MM.1S (cell line): ENCODE data around the gene DAND5.

Source experiments
- DNase-seq: peaks from one replicate; pipeline ENCODE4 v3.0.0-alpha.2; 2015
- H2AFZ ChIP-seq: fragments of 300-600 bp; sonication (generic); 2 replicates; pipeline ENCODE4 v1.6.0; 2016; ENCODE audit warnings: antibody characterized with exemption, low read length
- H3F3A ChIP-seq: fragments of 300-600 bp; sonication (generic); 2 replicates; pipeline ENCODE4 v1.6.1; 2016; ENCODE audit warnings: mild to moderate bottlenecking, antibody characterized with exemption, low read length, moderate library complexity, mixed read lengths; ENCODE audit not compliant: insufficient read depth
- H3K27ac ChIP-seq: fragments of 300-600 bp; sonication (generic); 2 replicates; pipeline ENCODE4 v1.5.1; 2016; ENCODE audit warnings: mild to moderate bottlenecking, low read length
- H3K27me3 ChIP-seq: fragments of 300-600 bp; sonication (generic); replicated peaks from 2 replicates; pipeline ENCODE4 v1.6.0; 2016; ENCODE audit warnings: low read length; ENCODE audit not compliant: insufficient read depth
- H3K36me3 ChIP-seq: fragments of 300-600 bp; sonication (generic); replicated peaks from 2 replicates; pipeline ENCODE4 v1.6.1; 2016; ENCODE audit warnings: mild to moderate bottlenecking, low read length, mixed read lengths; ENCODE audit not compliant: insufficient read depth
- H3K4me1 ChIP-seq: fragments of 300-600 bp; sonication (generic); 2 replicates; pipeline ENCODE4 v1.6.1; 2016; ENCODE audit warnings: low read length, mixed read lengths
- H3K4me2 ChIP-seq: fragments of 300-600 bp; sonication (generic); 2 replicates; pipeline ENCODE4 v1.6.0; 2016; ENCODE audit warnings: low read depth, low read length
- H3K4me3 ChIP-seq: fragments of 300-600 bp; sonication (generic); 2 replicates; pipeline ENCODE4 v1.5.1; 2016; ENCODE audit warnings: low read length, mixed read lengths
- H3K79me2 ChIP-seq: fragments of 300-600 bp; sonication (generic); 2 replicates; pipeline ENCODE4 v1.6.1; 2016; ENCODE audit warnings: mixed run types, low read length, mixed read lengths
- H3K9ac ChIP-seq: fragments of 300-600 bp; sonication (generic); 2 replicates; pipeline ENCODE4 v1.6.1; 2016; ENCODE audit warnings: low read length, mixed read lengths
- H3K9me2 ChIP-seq: fragments of 300-600 bp; sonication (generic); replicated peaks from 2 replicates; pipeline ENCODE4 v1.6.1; 2016; ENCODE audit warnings: mild to moderate bottlenecking, low read length, mixed read lengths; ENCODE audit not compliant: insufficient read depth
- H3K9me3 ChIP-seq: fragments of 300-600 bp; sonication (generic); replicated peaks from 2 replicates; pipeline ENCODE4 v1.6.1; 2016; ENCODE audit warnings: mild to moderate bottlenecking, low read length, mixed read lengths; ENCODE audit not compliant: insufficient read depth
- H4K20me1 ChIP-seq: fragments of 300-600 bp; sonication (generic); 2 replicates; pipeline ENCODE4 v1.6.1; 2016; ENCODE audit warnings: mild to moderate bottlenecking, low read length, moderate library complexity, mixed read lengths; ENCODE audit not compliant: insufficient read depth
- EZH2 ChIP-seq: fragments of 300-600 bp; sonication (generic); optimal IDR thresholded peaks from 2 replicates; pipeline ENCODE3; 2017; ENCODE audit warnings: low read depth, mild to moderate bottlenecking, antibody characterized with exemption, low read length, mixed read lengths
- EZH2phosphoT487 ChIP-seq: fragments of 300-600 bp; sonication (generic); IDR thresholded peaks from 2 replicates; pipeline ENCODE4 v1.6.1; 2018; ENCODE audit warnings: antibody characterized with exemption, low read length
- TF ChIP-seq, protein P1 (sequence below): fragments of 300-600 bp; sonication (generic); IDR thresholded peaks from 2 replicates; pipeline ENCODE4 v1.5.1; 2016; ENCODE audit warnings: antibody characterized with exemption, low read length, mixed read lengths

Gene DAND5

DNA sequence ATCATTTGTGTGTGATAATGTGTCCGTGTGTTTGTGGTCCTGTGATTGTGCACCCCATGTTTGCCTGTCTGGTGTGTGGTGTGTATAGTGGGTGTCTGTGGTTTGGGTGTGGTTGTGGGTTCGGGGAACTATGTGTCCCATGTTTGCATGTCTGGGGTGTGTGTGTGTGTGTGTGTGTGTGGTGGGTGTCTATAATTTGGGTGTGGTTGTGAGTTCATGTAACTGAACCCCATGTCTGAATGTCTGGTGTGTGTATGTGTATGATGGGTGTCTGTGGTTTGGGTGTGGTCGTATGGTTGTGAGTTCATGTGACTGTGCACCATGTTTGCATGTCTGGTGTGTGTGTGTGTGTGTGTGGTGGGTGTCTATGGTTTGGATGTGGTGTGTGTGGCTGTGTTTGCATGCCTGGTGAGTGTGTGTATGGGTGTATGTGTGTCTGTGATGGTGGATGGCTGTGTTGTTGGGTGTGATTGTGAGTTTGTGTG is 14.8 kb downstream of the DAND5 start:
- no peaks in the 10 kb centered on the region for H4K20me1 ChIP-seq
- H3K4me3 ChIP-seq, result no peak overlapping the region
- no peak overlapping the region for H2AFZ ChIP-seq
- H3F3A ChIP-seq, result no peaks in the 10 kb centered on the region
- H3K79me2 ChIP-seq, result no peaks in the 10 kb centered on the region
- no peak overlapping the region for H3K4me2 ChIP-seq
- H3K36me3 ChIP-seq, result no peaks in the 10 kb centered on the region
- H3K9me2 ChIP-seq, result no peaks in the 10 kb centered on the region
- DNase-seq, result no peak
- TF ChIP-seq EZH2phosphoT487 (no peak), EZH2 (no peak)
- TF ChIP-seq, protein P1, sequence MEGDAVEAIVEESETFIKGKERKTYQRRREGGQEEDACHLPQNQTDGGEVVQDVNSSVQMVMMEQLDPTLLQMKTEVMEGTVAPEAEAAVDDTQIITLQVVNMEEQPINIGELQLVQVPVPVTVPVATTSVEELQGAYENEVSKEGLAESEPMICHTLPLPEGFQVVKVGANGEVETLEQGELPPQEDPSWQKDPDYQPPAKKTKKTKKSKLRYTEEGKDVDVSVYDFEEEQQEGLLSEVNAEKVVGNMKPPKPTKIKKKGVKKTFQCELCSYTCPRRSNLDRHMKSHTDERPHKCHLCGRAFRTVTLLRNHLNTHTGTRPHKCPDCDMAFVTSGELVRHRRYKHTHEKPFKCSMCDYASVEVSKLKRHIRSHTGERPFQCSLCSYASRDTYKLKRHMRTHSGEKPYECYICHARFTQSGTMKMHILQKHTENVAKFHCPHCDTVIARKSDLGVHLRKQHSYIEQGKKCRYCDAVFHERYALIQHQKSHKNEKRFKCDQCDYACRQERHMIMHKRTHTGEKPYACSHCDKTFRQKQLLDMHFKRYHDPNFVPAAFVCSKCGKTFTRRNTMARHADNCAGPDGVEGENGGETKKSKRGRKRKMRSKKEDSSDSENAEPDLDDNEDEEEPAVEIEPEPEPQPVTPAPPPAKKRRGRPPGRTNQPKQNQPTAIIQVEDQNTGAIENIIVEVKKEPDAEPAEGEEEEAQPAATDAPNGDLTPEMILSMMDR, result no peak
- H3K4me1 ChIP-seq, result peaks cover 33% of the 10 kb centered on the region
- no peak overlapping the region for H3K27ac ChIP-seq
- no peaks in the 10 kb centered on the region for H3K9me3 ChIP-seq
- H3K9ac ChIP-seq, result no peak overlapping the region
- H3K27me3 ChIP-seq, result peaks cover 37% of the 10 kb centered on the region

DNA sequence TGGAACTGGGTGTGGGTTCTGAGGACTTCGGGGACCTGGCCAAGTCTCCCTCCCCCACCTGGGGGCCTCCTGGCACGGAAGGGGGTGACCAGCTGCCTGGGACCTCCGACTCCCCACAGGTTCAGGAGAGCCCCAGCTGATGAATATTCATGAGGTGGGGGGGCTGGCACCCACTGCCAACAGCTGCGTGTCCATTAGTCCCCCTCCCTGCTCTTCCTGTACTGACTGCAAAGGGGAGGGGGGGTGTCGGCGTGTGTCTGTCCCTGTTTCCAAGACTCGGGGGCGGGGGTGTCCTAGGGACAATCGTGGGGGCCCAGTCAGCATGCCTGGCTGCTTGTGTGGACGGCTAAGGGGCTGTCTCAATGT is 15.3 kb downstream of the DAND5 start:
- Histone ChIP-seq H3K4me2 (peak overlapping the region; percentile 27; the same call in 1 of the 2 replicates), H3K27ac (no peak overlapping the region), H3K4me3 (no peak overlapping the region)

DNA sequence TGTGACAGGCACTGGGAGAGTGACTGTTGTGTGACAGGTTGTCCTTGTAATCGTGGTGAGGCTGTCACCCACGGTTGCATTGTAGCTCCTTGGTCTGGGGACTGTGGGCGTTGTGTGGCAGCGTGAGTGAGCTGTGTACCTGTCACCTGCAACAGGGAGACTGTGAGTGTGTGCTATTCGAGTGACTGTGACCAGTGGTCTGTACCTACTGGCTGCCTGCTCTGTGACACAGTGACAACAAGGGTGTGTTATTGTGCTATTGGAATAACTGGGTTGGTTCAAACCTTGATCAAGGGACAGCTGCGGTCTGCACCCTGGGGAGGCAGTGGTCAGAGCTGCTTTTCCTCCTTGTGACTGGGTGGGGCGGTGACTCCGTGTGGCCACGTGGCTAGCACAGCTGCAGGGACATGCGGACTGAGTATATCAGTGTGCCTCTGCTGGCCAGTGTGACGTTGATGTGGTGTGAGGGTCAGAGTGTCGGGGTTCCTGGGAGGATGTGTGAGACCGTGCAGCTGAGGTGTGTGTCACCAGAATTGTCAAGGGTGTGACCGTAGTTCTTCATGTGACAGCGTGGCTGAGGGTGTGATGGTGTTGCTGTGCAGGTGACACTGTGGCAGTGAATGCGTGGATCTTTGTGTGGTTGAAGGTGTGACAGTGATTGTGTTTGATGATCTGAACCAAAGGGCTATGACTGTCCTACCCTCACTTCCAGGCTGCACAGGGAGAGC is 15.8 kb downstream of the DAND5 start:
- H4K20me1 ChIP-seq, result no peaks in the 10 kb centered on the region
- H3K27me3 ChIP-seq, result peaks cover 27% of the 10 kb centered on the region
- no peak overlapping the region for H3K4me3 ChIP-seq
- no peak for TF ChIP-seq EZH2phosphoT487
- TF ChIP-seq, protein P1, result no peak
- no peak for TF ChIP-seq EZH2
- no peaks in the 10 kb centered on the region for H3K9me3 ChIP-seq
- H3K4me1 ChIP-seq, result peaks cover 33% of the 10 kb centered on the region
- peak; percentile 51 for DNase-seq
- no peaks in the 10 kb centered on the region for H3K79me2 ChIP-seq
- H3F3A ChIP-seq, result no peaks in the 10 kb centered on the region
- no peak overlapping the region for H2AFZ ChIP-seq
- H3K4me2 ChIP-seq, result peak overlapping the region; percentile 27
- no peak overlapping the region for H3K9ac ChIP-seq
- no peak overlapping the region for H3K27ac ChIP-seq
- H3K36me3 ChIP-seq, result no peaks in the 10 kb centered on the region
- H3K9me2 ChIP-seq, result no peaks in the 10 kb centered on the region

More for the DNA sequence above, 15.3 kb downstream of the DAND5 start:
- H3K79me2 ChIP-seq, result no peaks in the 10 kb centered on the region
- TF ChIP-seq EZH2, result no peak
- no peaks in the 10 kb centered on the region for H3K9me2 ChIP-seq
- H4K20me1 ChIP-seq, result no peaks in the 10 kb centered on the region
- H2AFZ ChIP-seq, result no peak overlapping the region
- H3F3A ChIP-seq, result no peaks in the 10 kb centered on the region
- H3K9me3 ChIP-seq, result no peaks in the 10 kb centered on the region
- H3K36me3 ChIP-seq, result no peaks in the 10 kb centered on the region
- H3K9ac ChIP-seq, result no peak overlapping the region
- peaks cover 33% of the 10 kb centered on the region for H3K4me1 ChIP-seq
- H3K27me3 ChIP-seq, result peaks cover 33% of the 10 kb centered on the region
- DNase-seq, result no peak

DNA sequence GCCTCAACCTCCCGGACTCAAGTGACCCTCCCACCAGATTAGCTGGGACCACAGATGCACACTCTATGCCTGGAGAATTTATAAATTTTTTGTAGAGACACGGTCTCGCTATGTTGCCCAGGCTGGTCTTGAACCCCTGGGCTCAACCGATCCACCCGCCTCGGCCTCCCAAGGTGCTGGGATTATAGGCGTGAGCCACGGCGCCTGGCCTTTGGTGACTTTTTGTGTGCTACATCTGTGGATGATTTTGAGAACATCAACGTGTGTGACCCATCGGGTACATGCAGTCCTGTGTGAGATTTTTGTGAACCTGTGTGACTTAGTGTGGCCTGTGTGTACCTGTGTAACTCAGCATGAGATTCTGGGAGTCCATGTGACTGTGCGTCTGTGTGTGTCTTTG is 17.4 kb downstream of the DAND5 start:
- Histone ChIP-seq H2AFZ (no peak overlapping the region), H3K9ac (no peak overlapping the region), H3K9me3 (no peaks in the 10 kb centered on the region), H3K4me3 (no peak overlapping the region), H3K27ac (no peak overlapping the region), H3K4me2 (no peak overlapping the region), H3F3A (no peaks in the 10 kb centered on the region), H3K4me1 (peaks cover 33% of the 10 kb centered on the region), H3K27me3 (peaks cover 22% of the 10 kb centered on the region), H3K36me3 (no peaks in the 10 kb centered on the region), H4K20me1 (no peaks in the 10 kb centered on the region), H3K79me2 (no peaks in the 10 kb centered on the region), H3K9me2 (no peaks in the 10 kb centered on the region)
- TF ChIP-seq EZH2phosphoT487 (no peak), EZH2 (no peak)
- TF ChIP-seq, protein P1, result no peak
- no peak for DNase-seq
